ENCODE measurements around the gene FBXO2. TPM values are rescaled to one million over a fixed set of nuclear protein-coding genes. Genes with fewer than 3 reads are reported as not detected.
A peak's percentile ranks its signal among the peaks of the same experiment; 100 is the strongest.

The FBXO2 gene
- total RNA-seq, 1 donor from 2014 or later = 0.56 TPM

GRCh38 chr1:11690397-11691301 is 36.4 kb upstream of the FBXO2 start:
- Mint-ChIP-seq H3K9me3 (no peaks in the 10 kb centered on the region), H3K27me3 (ENCODE audit: insufficient read depth, low read depth) (peaks cover 25% of the 10 kb centered on the region), H3K36me3 (no peaks in the 10 kb centered on the region), H3K4me3 (peak overlapping the region; percentile 94), H3K27ac (peak overlapping the region; percentile 69), H3K4me1 (peaks cover 31% of the 10 kb centered on the region)
- peak overlapping the region; percentile 88 for H2AFZ ChIP-seq (replicated peaks)
- no peaks in the 10 kb centered on the region for H3K36me3 ChIP-seq
- peaks cover 43% of the 10 kb centered on the region for H3K4me1 ChIP-seq
- H3K79me2 ChIP-seq (ENCODE audit: low read depth) = peaks cover 93% of the 10 kb centered on the region
- peak overlapping the region; percentile 84 for H3K27ac ChIP-seq
- TF ChIP-seq CTCF (IDR thresholded peaks at IDR 0.05) (peak; percentile 23), EZH2 (IDR thresholded peaks at IDR 0.05) (no peak), EZH2phosphoT487 (IDR thresholded peaks at IDR 0.05) (no peak)
- H3K9me3 ChIP-seq (ENCODE audit: low read depth) = no peaks in the 10 kb centered on the region
- H3K4me2 ChIP-seq = peak overlapping the region; percentile 93
- H3K4me3 ChIP-seq = peak overlapping the region; percentile 97
- peaks cover 54% of the 10 kb centered on the region for H4K20me1 ChIP-seq (ENCODE audit: low read depth)
- peak overlapping the region; percentile 91 for H3K9ac ChIP-seq
- peaks cover 57% of the 10 kb centered on the region for H3F3A ChIP-seq (ENCODE audit: low read depth)
- peak; percentile 88 for DNase-seq (ENCODE audit: low spot score)
- H3K27me3 ChIP-seq = peaks cover 11% of the 10 kb centered on the region

- no peaks in the 10 kb centered on the region for H3K36me3 ChIP-seq
- H3K9ac ChIP-seq = no peak overlapping the region
- DNase-seq (ENCODE audit: low spot score) = no peak
- Mint-ChIP-seq H3K27ac (no peak overlapping the region), H3K4me3 (peak overlapping the region; percentile 27), H3K27me3 (ENCODE audit: insufficient read depth, low read depth) (peaks cover 23% of the 10 kb centered on the region), H3K4me1 (peaks cover 23% of the 10 kb centered on the region), H3K9me3 (no peaks in the 10 kb centered on the region), H3K36me3 (no peaks in the 10 kb centered on the region)
- H3K9me3 ChIP-seq (ENCODE audit: low read depth) = no peaks in the 10 kb centered on the region
- H3K27ac ChIP-seq = no peak overlapping the region
- H3K27me3 ChIP-seq = peaks cover 11% of the 10 kb centered on the region
- peaks cover 55% of the 10 kb centered on the region for H3F3A ChIP-seq (ENCODE audit: low read depth)
- TF ChIP-seq CTCF (IDR thresholded peaks at IDR 0.05) (no peak), EZH2 (IDR thresholded peaks at IDR 0.05) (no peak), EZH2phosphoT487 (IDR thresholded peaks at IDR 0.05) (no peak)
- H3K4me2 ChIP-seq = no peak overlapping the region
- H2AFZ ChIP-seq (replicated peaks) = no peak overlapping the region
- peaks cover 34% of the 10 kb centered on the region for H3K4me1 ChIP-seq
- H4K20me1 ChIP-seq (ENCODE audit: low read depth) = peaks cover 53% of the 10 kb centered on the region
- H3K79me2 ChIP-seq (ENCODE audit: low read depth) = peaks cover 87% of the 10 kb centered on the region
- H3K4me3 ChIP-seq = no peak overlapping the region
Measured at GRCh38 chr1:11688506-11688905, 34.3 kb upstream of the FBXO2 start.

GRCh38 chr1:11685210-11685752 is 31.1 kb upstream of the FBXO2 start:
- H2AFZ ChIP-seq (replicated peaks) = no peak overlapping the region
- H3K27me3 ChIP-seq = no peaks in the 10 kb centered on the region
- H3K27ac ChIP-seq = no peak overlapping the region
- no peak overlapping the region for H3K9ac ChIP-seq
- no peaks in the 10 kb centered on the region for H3K9me3 ChIP-seq (ENCODE audit: low read depth)
- no peak overlapping the region for H3K4me2 ChIP-seq
- H3F3A ChIP-seq (ENCODE audit: low read depth) = peaks cover 56% of the 10 kb centered on the region
- H3K4me3 Mint-ChIP-seq = no peak overlapping the region
- no peak for DNase-seq (ENCODE audit: low spot score)
- H3K4me3 ChIP-seq = no peak overlapping the region
- no peaks in the 10 kb centered on the region for H3K9me3 Mint-ChIP-seq
- peaks cover 64% of the 10 kb centered on the region for H3K79me2 ChIP-seq (ENCODE audit: low read depth)
- no peaks in the 10 kb centered on the region for H3K36me3 Mint-ChIP-seq
- H3K4me1 Mint-ChIP-seq = peaks cover 27% of the 10 kb centered on the region
- H3K27ac Mint-ChIP-seq = no peak overlapping the region
- H3K27me3 Mint-ChIP-seq (ENCODE audit: insufficient read depth, low read depth) = peaks cover 16% of the 10 kb centered on the region
- peaks cover 32% of the 10 kb centered on the region for H3K4me1 ChIP-seq
- H3K36me3 ChIP-seq = no peaks in the 10 kb centered on the region
- TF ChIP-seq EZH2phosphoT487 (IDR thresholded peaks at IDR 0.05) (no peak), EZH2 (IDR thresholded peaks at IDR 0.05) (no peak), CTCF (IDR thresholded peaks at IDR 0.05) (no peak)
- H4K20me1 ChIP-seq (ENCODE audit: low read depth) = peaks cover 65% of the 10 kb centered on the region

All from neural progenitor cell (in vitro differentiated cells).